Measurements from ENCODE around the gene C1orf21.

Gene C1orf21

GRCh38 chr1:184665360-184665759 is 278.5 kb downstream of the C1orf21 start:
- DNase-seq = no peak

DNA sequence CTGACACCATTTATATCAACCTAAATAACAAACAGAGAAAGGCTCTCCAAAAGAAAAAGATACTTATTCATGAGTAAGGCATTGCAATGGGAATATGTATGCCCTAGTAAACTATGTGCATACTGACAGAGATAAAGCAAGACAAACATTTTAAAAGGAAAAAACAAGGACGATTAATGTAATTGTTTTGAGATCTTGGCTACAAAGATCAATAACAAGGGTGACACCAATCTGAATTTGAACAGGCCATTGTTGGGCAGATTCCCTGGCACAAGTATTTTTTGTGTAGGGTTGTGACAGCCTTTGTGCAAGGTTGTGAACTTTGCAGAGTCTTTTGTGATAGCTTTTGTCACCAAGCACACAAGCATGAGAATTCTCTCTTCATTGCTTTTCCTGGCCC is 282.6 kb downstream of the C1orf21 start:
- no peak for DNase-seq

DNA sequence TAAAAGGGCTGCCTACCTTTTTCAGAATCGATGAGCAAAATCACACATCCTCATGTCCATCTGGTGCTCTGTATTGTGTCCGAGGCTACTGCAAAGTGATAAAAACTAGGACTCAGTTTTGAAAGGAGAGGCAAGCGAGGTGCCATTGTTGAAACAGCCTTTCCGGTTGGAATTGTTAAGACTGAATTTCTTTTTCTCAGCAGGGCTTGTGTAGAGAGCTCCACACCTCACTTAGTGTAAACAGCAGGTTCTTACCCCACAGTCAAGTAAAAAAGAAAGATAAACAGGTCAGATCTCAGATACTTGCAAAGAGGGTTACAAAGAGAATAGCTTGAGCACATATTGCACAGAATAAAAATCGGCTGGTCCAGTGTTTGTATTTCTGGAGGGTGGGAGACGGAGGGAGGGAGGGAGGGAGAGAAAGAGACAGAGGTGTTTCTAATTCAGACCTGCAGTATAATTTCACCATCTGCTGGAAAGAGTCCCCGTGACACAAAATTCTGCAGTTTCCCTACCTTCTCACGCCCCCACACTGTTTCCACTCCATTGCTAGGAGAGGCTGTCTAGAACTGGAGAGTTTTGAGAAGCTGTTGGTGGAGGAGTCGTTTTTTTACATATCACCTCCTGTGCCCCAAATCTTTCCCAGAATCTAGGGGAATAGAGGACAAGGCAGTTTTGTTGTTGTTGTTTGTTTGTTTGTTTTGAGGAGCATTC is 285.3 kb downstream of the C1orf21 start:
- DNase-seq = no peak

DNA sequence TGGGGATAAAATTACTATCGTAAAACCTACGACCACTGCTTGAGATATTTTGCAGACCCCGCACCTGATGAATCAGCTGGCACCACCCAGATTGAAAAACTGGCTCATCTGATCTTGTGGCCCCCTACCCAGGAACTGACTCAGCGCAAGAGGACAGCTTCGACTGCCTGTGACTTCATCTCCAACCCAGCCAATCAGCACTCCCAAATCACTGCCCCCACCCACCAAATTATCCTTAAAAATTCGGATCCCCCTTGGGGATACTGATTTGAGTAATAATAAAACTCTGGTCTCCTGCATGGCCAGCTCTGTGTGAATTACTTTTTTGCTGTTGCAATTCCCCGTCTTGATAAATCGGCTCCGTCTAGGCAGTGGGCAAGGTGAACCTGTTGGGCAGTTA is 286.5 kb downstream of the C1orf21 start:
- DNase-seq = no peak

GRCh38 chr1:184677344-184677743 is 290.5 kb downstream of the C1orf21 start:
- no peak for DNase-seq
